A549 (cell line): ENCODE measurements around the gene ADAM12. TPM values are rescaled to one million over a fixed set of nuclear protein-coding genes. Genes with fewer than 3 reads are reported as not detected.

Experiments used
- ATAC-seq, 2 experiments: fragments of 200-7000 bp in 1 of 2; fragments of >200 bp in 1 of 2; cut with Nextera tagmentation in 1 of 2; cut with Tn5 transposase in 1 of 2; 3 replicates each; pipeline versions ENCODE4 v1.8.0 to v1.9.1; 2018 to 2020; ENCODE audit warnings: mild to moderate bottlenecking in 1 of 2, moderate library complexity in 1 of 2
- CTCF ChIA-PET: fragments of 300-600 bp; sonication (Branson Sonifier 250); formaldehyde crosslinking; extraction: SDS; loops from one replicate; lab custom pipeline; 2021; ENCODE audit warnings: antibody characterized with exemption, inconsistent platforms; lab: Yijun Ruan, JAX
- POLR2A ChIA-PET: fragments of 350-600 bp; formaldehyde crosslinking; extraction: SDS; loops from one replicate; lab custom pipeline; 2021; ENCODE audit warnings: antibody characterized with exemption, inconsistent platforms; lab: Yijun Ruan, JAX
- DNase-seq, 2 experiments: peaks; one replicate each; pipeline versions ENCODE4 v3.0.0 to v3.0.0-alpha.2; 2011 to 2016; ENCODE audit warnings: low read depth in 1 of 2, low spot score in 1 of 2
- FAIRE-seq: peaks from 2 replicates; lab custom pipeline; 2011; peaks lifted over from hg19 to GRCh38; lab: Jason Lieb, UNC
- H3K27ac ChIP-seq, 2 experiments: fragments of >200 bp; sonication (Bioruptor Twin); formaldehyde crosslinking; 3 replicates each; pipeline ENCODE4 v1.5.1; 2016 to 2017
- H3K4me1 ChIP-seq: fragments of >200 bp; sonication (Bioruptor Twin); formaldehyde crosslinking; 3 replicates; pipeline ENCODE4 v1.6.1; 2016
- H3K4me2 ChIP-seq: fragments of >200 bp; sonication (Bioruptor Twin); formaldehyde crosslinking; 3 replicates; pipeline ENCODE4 v1.6.1; 2016
- H3K4me3 ChIP-seq: fragments of >200 bp; sonication (Bioruptor Twin); formaldehyde crosslinking; 3 replicates; pipeline ENCODE4 v1.5.1; 2016
- H3K9me3 ChIP-seq: fragments of >200 bp; sonication (Bioruptor Twin); formaldehyde crosslinking; 3 replicates; pipeline ENCODE4 v1.6.1; 2016
- CHD2 ChIP-seq: fragments of 150-350 bp; IDR thresholded peaks from 2 replicates; pipeline ENCODE4 v1.6.1; 2014; ENCODE audit warnings: low read length; ENCODE audit not compliant: partially characterized antibody
- CHD4 ChIP-seq: fragments of 200-600 bp; sonication (generic); IDR thresholded peaks from 2 replicates; pipeline ENCODE4 v1.6.1; 2016; ENCODE audit warnings: antibody characterized with exemption, mild to moderate bottlenecking, borderline replicate concordance
- FOSB ChIP-seq: fragments of 250-450 bp; sonication (Bioruptor Pico); IDR thresholded peaks from 2 replicates; pipeline ENCODE4 v1.5.0; 2020; ENCODE audit warnings: mild to moderate bottlenecking, moderate library complexity
- FOSL2 ChIP-seq, 2 experiments: fragments of 450-650 bp in 1 of 2; fragments of >200 bp in 1 of 2; sonication (Bioruptor Twin) in 1 of 2; formaldehyde crosslinking; IDR thresholded peaks; 2 replicates each; pipeline versions ENCODE4 v1.5.0 to v1.6.1; 2016 to 2020; ENCODE audit warnings: mild to moderate bottlenecking in 1 of 2, moderate library complexity in 1 of 2
- GATA3 ChIP-seq: IDR thresholded peaks from 2 replicates; pipeline ENCODE4 v1.6.1; 2012; ENCODE audit warnings: borderline replicate concordance
- HOXA7 ChIP-seq: fragments of 250-450 bp; sonication (Bioruptor Pico); IDR thresholded peaks from 2 replicates; pipeline ENCODE4 v1.5.0; 2020; ENCODE audit warnings: mild to moderate bottlenecking, moderate library complexity
- HOXB13 ChIP-seq: fragments of 250-450 bp; sonication (Bioruptor Pico); IDR thresholded peaks from 2 replicates; pipeline ENCODE4 v1.5.0; 2020; ENCODE audit warnings: low read depth, mild to moderate bottlenecking, moderate library complexity
- KDM1A ChIP-seq: fragments of 200-600 bp; sonication (generic); IDR thresholded peaks from 2 replicates; pipeline ENCODE4 v1.6.1; 2016; ENCODE audit warnings: low read depth, mild to moderate bottlenecking
- NPAS2 ChIP-seq: fragments of 250-450 bp; sonication (Bioruptor Pico); IDR thresholded peaks from 2 replicates; pipeline ENCODE4 v1.8.0; 2022; ENCODE audit warnings: mild to moderate bottlenecking, moderate library complexity, borderline replicate concordance
- NR3C1 ChIP-seq: fragments of >200 bp; sonication (Bioruptor Twin); formaldehyde crosslinking; IDR thresholded peaks from 3 replicates; pipeline ENCODE4 v1.6.1; 2017
- PHF8 ChIP-seq: fragments of 200-600 bp; sonication (generic); IDR thresholded peaks from 2 replicates; pipeline ENCODE4 v1.6.1; 2016; ENCODE audit warnings: low read depth, mild to moderate bottlenecking, antibody characterized with exemption, moderate library complexity, borderline replicate concordance
- POLR2AphosphoS2 ChIP-seq: conservative IDR thresholded peaks from 2 replicates; pipeline ENCODE4 v1.6.1; 2012; ENCODE audit warnings: low read length, improper control_type of control experiment, inconsistent platforms
- RAD21 ChIP-seq, 2 experiments: fragments of >200 bp in 1 of 2; sonication (Bioruptor Twin) in 1 of 2; formaldehyde crosslinking in 1 of 2; IDR thresholded peaks in 1 of 2; conservative IDR thresholded peaks in 1 of 2; 2 replicates in 1 of 2; 3 replicates in 1 of 2; pipeline ENCODE4 v1.6.1; 2012 to 2018; ENCODE audit warnings: inconsistent platforms in 1 of 2
- RFX5 ChIP-seq: fragments of 450-650 bp; IDR thresholded peaks from 2 replicates; pipeline ENCODE4 v1.7.1; 2014; ENCODE audit warnings: antibody characterized with exemption, mild to moderate bottlenecking, moderate library complexity
- SREBF2 ChIP-seq: fragments of 450-650 bp; IDR thresholded peaks from 2 replicates; pipeline ENCODE4 v1.6.1; 2014; ENCODE audit warnings: mild to moderate bottlenecking, moderate library complexity
- TFCP2L1 ChIP-seq: fragments of 250-450 bp; sonication (Bioruptor Pico); IDR thresholded peaks from 2 replicates; pipeline ENCODE4 v1.5.0; 2021; ENCODE audit warnings: mild to moderate bottlenecking
- WGBS: methylation state at CpG from one replicate; pipeline ENCODE4 v1.1.6; 2017; ENCODE audit errors: missing lambda C conversion rate; 5-methylcytosine and 5-hydroxymethylcytosine counted together
- polyA plus RNA-seq, 4 experiments: library from polyadenylated mRNA; depleted of rRNA in 3 of 4; stranded (reverse); fragments of >200 nt; fragmentation: RNase III in 1 of 4; extraction: RNeasy Plus Mini Kit Qiagen cat#74134 plus additional on column Dnase treatment in 1 of 4; gene quantifications; 2 replicates in 3 of 4; 3 replicates in 1 of 4; pipeline ENCODE4 v1.2.3, GENCODE V29; 2011 to 2017
- TF ChIP-seq, protein P1 (sequence below): IDR thresholded peaks from 2 replicates; pipeline ENCODE4 v1.6.1; 2012; ENCODE audit warnings: low read depth, borderline replicate concordance
- TF ChIP-seq, protein P2 (sequence below): fragments of 250-450 bp; sonication (Bioruptor Pico); IDR thresholded peaks from 2 replicates; pipeline ENCODE4 v1.5.0; 2020; ENCODE audit warnings: low read depth, mild to moderate bottlenecking, moderate library complexity
- TF ChIP-seq, protein P3 (sequence below): fragments of 250-450 bp; sonication (Bioruptor Pico); IDR thresholded peaks from 2 replicates; pipeline ENCODE4 v1.5.0; 2021; ENCODE audit warnings: mild to moderate bottlenecking, moderate library complexity, borderline replicate concordance
- TF ChIP-seq, protein P4 (sequence below): IDR thresholded peaks from 2 replicates; pipeline ENCODE4 v1.6.1; 2012
- TF ChIP-seq, protein P5 (sequence below): fragments of >200 bp; sonication (Bioruptor Twin); formaldehyde crosslinking; IDR thresholded peaks from 2 replicates; pipeline ENCODE4 v1.6.1; 2016

ADAM12 gene
- polyA plus RNA-seq, 2 of the 4 experiments (the other 2 are of a cell fraction): 1.6 to 4.8 TPM

DNA sequence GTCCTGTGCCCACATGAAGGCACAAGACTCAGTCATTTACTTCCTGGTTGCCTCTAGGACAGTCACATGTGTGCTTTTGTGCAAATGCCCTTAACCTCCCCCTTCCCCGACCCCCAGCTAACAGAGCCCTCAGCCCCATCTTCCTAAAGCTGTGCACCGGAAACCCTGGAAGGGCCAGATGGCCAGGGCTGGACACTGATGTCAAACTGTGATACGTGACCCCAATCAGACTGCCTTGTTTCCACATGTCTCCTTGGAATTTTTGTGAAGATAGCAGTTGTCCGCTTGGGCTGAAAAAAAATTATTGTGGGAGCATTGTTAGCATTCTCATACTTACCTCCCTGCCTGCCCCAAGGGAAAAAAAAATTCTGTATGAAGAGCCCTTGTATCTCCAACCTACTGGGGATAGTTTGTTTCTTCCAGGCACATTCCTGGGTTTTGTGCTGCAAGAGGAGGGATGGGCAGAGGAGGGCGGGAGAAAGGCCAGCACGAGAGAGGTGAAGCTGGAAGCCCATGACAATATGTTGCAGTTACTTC, 17.0 kb upstream of the ADAM12 start:
- CTCF ChIA-PET: interaction anchor here (1.0 to 1.3 kb wide), 4 partner anchors 19 to 424 kb away, joined by 3 to 4 read pairs (median 4); no protein-coding TSS in a partner anchor
- DNase-seq (no peak), ATAC-seq (no peak), FAIRE-seq (no peak)
- WGBS: 78% methylated on average over 6 of the region's 6 CpGs
- H3K4me1 ChIP-seq: no peaks in the 10 kb centered on the region
- no peak overlapping the region for H3K4me2 ChIP-seq
- no peak overlapping the region for H3K4me3 ChIP-seq
- POLR2A ChIA-PET: no interaction called here
- no peaks in the 10 kb centered on the region for H3K9me3 ChIP-seq
- TF ChIP-seq RAD21 (conservative IDR thresholded peaks at IDR 0.05 in 1 of 2, IDR thresholded peaks at IDR 0.05 in 1 of 2) (no peak), CHD2 (no peak), CHD4 (no peak), SREBF2 (no peak), RFX5 (no peak), POLR2AphosphoS2 (no peak), HOXA7 (CRISPR knock-in tag) (no peak), FOSL2 (IDR thresholded peaks at IDR 0.05) (no peak), FOSL2 (CRISPR knock-in tag; IDR thresholded peaks at IDR 0.05) (no peak), NPAS2 (CRISPR knock-in tag) (no peak), KDM1A (no peak), FOSB (CRISPR knock-in tag) (no peak)
- TF ChIP-seq, protein P1, sequence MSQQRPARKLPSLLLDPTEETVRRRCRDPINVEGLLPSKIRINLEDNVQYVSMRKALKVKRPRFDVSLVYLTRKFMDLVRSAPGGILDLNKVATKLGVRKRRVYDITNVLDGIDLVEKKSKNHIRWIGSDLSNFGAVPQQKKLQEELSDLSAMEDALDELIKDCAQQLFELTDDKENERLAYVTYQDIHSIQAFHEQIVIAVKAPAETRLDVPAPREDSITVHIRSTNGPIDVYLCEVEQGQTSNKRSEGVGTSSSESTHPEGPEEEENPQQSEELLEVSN: no peak
- TF ChIP-seq, protein P2, sequence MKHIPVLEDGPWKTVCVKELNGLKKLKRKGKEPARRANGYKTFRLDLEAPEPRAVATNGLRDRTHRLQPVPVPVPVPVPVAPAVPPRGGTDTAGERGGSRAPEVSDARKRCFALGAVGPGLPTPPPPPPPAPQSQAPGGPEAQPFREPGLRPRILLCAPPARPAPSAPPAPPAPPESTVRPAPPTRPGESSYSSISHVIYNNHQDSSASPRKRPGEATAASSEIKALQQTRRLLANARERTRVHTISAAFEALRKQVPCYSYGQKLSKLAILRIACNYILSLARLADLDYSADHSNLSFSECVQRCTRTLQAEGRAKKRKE: no peak
- H3K27ac ChIP-seq: peak overlapping the region in 1 of 2 experiments; percentile 34; a peak in 1 of 6 replicates

DNA sequence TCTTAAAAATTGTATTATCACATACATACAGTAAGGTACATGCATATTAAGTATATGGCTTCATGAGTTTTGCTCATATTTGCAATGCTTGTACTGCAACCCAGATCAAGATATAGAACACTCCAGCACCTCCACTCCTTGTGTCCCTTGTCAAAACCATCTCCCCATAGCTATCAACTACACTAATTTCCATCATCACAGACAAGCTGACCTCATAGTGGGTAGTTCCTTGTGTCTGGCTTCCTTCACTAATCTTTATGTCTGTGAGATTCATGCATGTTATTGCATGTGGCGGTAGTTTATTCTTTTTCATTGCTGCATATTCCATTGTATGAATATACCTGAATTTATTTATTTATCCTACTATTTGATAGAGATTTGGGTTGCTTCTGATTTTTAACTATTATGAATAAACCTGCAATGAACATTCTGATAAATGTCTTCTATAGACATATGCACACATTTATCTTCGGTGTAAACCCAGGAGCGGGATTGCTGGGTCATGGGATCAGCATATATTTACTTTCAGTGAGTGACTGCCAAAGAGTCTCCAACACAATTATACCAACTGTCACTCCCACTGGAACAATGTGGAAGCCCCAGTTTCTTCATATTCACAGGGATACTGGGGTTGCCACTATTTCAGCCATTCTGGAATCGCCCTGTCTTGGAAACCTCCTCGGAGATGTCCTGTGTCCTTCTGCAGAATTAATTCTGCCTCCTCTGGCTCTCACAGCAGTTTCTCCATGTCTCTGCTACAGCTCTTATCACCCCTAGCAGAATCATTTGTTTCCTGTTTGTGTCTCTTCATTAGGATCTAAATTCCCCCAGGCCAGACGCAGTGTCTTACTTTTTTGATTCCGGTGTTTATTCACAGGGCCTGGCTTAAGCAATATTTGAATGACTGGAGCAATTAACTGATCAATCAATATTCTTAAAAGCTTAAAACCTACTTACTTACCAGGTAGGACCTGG, 14.7 kb upstream of the ADAM12 start:
- ChIA-PET CTCF (interaction anchor here (1.2 kb wide), 1 partner anchor 55 kb away, joined by 3 read pairs; no protein-coding TSS in a partner anchor), POLR2A (no interaction called here)
- no peak for TF ChIP-seq RFX5
- TF ChIP-seq, protein P3, sequence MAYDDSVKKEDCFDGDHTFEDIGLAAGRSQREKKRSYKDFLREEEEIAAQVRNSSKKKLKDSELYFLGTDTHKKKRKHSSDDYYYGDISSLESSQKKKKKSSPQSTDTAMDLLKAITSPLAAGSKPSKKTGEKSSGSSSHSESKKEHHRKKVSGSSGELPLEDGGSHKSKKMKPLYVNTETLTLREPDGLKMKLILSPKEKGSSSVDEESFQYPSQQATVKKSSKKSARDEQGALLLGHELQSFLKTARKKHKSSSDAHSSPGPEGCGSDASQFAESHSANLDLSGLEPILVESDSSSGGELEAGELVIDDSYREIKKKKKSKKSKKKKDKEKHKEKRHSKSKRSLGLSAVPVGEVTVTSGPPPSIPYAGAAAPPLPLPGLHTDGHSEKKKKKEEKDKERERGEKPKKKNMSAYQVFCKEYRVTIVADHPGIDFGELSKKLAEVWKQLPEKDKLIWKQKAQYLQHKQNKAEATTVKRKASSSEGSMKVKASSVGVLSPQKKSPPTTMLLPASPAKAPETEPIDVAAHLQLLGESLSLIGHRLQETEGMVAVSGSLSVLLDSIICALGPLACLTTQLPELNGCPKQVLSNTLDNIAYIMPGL (CRISPR knock-in tag): no peak
- TF ChIP-seq, protein P4, sequence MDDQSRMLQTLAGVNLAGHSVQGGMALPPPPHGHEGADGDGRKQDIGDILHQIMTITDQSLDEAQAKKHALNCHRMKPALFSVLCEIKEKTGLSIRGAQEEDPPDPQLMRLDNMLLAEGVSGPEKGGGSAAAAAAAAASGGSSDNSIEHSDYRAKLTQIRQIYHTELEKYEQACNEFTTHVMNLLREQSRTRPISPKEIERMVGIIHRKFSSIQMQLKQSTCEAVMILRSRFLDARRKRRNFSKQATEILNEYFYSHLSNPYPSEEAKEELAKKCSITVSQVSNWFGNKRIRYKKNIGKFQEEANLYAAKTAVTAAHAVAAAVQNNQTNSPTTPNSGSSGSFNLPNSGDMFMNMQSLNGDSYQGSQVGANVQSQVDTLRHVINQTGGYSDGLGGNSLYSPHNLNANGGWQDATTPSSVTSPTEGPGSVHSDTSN: no peak
- TF ChIP-seq HOXA7 (CRISPR knock-in tag): no peak
- no peak for TF ChIP-seq GATA3
- no peak for TF ChIP-seq HOXB13 (CRISPR knock-in tag)
- no peak for TF ChIP-seq TFCP2L1
- TF ChIP-seq, protein P5, sequence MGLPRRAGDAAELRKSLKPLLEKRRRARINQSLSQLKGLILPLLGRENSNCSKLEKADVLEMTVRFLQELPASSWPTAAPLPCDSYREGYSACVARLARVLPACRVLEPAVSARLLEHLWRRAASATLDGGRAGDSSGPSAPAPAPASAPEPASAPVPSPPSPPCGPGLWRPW: no peak
- TF ChIP-seq PHF8: no peak
- TF ChIP-seq NR3C1: no peak
- no peak overlapping the region for H3K4me3 ChIP-seq
- ATAC-seq: no peak
- WGBS: 93% methylated on average over 7 of the region's 7 CpGs
- H3K9me3 ChIP-seq: no peaks in the 10 kb centered on the region
- no peak for FAIRE-seq
- no peak overlapping the region for H3K4me2 ChIP-seq
- peaks cover 10% of the 10 kb centered on the region for H3K4me1 ChIP-seq
- no peak for DNase-seq
- H3K27ac ChIP-seq: peak overlapping the region in 1 of 2 experiments; percentile 55; a peak in 2 of 6 replicates
